ENCODE data around the gene BEND6. TPM values are rescaled to one million over a fixed set of nuclear protein-coding genes. Genes with fewer than 3 reads are reported as not detected.
"Not testable (repeated sequence)": the region's sequence is repeated elsewhere in the genome, so short reads cannot be mapped to it uniquely, and the experiment has no call there.

Gene BEND6
- total and polyA plus RNA-seq, 7 experiments from 2014 or later: 0.15 TPM; not detected in 6

DNA sequence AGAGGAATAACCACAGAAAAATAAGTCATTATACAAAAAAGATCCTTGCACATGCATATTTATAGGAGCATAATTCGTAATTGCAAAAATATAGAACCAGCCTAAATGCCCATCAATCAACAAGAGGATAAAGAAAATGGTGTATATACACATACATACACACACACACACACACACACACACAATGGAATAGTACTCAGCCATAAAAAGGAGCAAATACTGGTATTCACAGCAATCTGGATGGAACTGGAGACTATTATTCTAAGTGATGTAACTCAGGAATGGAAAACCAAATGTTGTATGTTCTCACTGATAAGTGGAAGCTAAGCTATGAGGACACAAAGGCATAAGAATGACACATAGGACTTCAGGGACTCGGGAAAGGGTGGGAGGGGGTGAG is 89.7 kb downstream of the BEND6 start:
- intact Hi-C loops (cut with micrococcal nuclease): loop anchor here in 1 of 2 donors (2.0 kb wide), 1 partner anchor 182 kb away; no protein-coding TSS in a partner anchor
- no peak overlapping the region for H3K4me3 Mint-ChIP-seq
- ATAC-seq: no peak

DNA sequence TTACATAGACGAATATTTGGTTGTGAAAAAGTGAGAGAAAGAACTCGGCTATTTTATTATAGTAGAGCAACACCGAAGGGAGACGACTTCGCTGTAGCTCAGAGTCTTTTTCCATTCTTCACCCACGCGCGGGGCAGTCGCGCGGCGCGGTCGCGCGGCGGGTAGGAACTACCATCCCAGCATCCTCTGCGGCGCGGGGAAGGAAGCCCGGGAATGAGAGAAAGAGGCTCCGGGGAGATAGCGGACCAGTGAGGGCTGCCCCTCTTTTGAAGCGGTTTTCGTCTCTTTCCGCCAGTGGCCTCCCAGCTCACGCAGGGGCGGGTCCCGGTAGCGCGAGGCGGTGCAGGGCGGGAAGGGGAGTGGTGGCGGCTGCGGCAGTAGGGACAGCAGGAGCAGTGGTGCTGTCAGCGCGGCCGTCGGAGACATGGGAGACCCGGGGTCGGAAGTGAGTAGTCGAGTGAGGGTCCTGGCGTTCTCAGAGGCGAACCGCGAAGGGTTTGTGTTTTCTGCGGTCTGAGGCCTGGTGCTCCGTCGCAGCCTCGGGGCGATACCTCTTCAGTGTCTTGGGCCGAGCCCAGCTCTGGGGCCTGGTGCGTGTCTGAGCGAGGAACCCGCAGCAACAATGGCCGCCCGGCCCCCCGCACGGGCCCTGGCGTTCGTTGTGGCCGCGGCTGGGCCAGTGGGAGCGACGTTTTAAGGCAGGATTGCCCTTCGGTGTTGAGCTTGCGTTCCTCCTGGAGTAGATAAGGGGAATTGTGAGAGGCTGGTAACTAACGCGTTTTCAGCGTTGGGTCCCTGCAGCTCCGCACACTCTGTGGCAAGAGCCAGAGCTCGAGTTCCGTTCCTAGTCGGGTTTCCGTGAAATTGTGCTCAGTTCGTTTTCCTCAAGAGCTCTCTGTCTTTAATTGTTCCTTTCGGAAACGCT is 91.7 kb downstream of the BEND6 start, which contains the start of gene KIAA1586:
TSS of gene KIAA1586 (plus strand) at position 362 of the 925 bp plus-strand sequence. CDS start at position 425, 63 bp downstream.
- H3K36me3 Mint-ChIP-seq: peaks cover 0 to 22% (median 4%) of the 10 kb centered on the region in 5 donors
- H3K9me3 ChIP-seq (ENCODE audit: control insufficient read depth in 2 of 3, low read length in 3 of 3); H3K4me1 ChIP-seq (ENCODE audit: control insufficient read depth in 2 of 2, insufficient read depth in 2 of 2, low read length in 2 of 2); H3K9me3 Mint-ChIP-seq; H3K27me3 ChIP-seq (ENCODE audit: control insufficient read depth in 2 of 2, insufficient read depth in 2 of 2, low read length in 2 of 2): not testable (repeated sequence)
- intact Hi-C loops (cut with micrococcal nuclease): loop anchor here (1.0 to 2.0 kb wide), 5 partner anchors 43 to 270 kb away; partner anchors contain the start of genes BAG2 (in 2 of the 2), PRIM2 (in 1 of the 2) and RAB23 (in 1 of the 2)
- ChIA-PET POLR2A (interaction anchor here (1.5 to 1.6 kb wide), 2 partner anchors 48 to 125 kb away, joined by 3 to 4 read pairs; partner anchors contain the start of gene BAG2), CTCF (interaction anchor here (1.0 kb wide), 1 partner anchor 280 kb away, joined by 3 read pairs; no protein-coding TSS in a partner anchor)
- H3K4me1 Mint-ChIP-seq: peaks cover 21 to 41% (median 32%) of the 10 kb centered on the region in 7 donors
- H3K27me3 Mint-ChIP-seq: peaks cover 0 to 41% (median 8%) of the 10 kb centered on the region in 5 donors
- peak; percentile 93 for ATAC-seq
- Histone ChIP-seq H3K36me3 (ENCODE audit: control insufficient read depth in 2 of 3, insufficient read depth in 3 of 3, low read length in 3 of 3) (peaks cover 0 to 10% (median 3%) of the 10 kb centered on the region in 3 experiments), H3K4me3 (ENCODE audit: low read length) (peak within 1 kb of the TSS; percentile 74), H3K27ac (ENCODE audit: low read depth, low read length) (peak within 1 kb of the TSS; percentile 49)
- H3K4me3 Mint-ChIP-seq: peak within 1 kb of the TSS; percentile 88 to 99 (median 97)
- H3K27ac Mint-ChIP-seq: peak within 1 kb of the TSS; percentile 88 to 94 (median 89)
- peak; percentile 45 to 85 (median 74) for DNase-seq

More for the DNA sequence above, 89.7 kb downstream of the BEND6 start:
- ChIA-PET POLR2A (interaction anchor here (1.1 to 1.5 kb wide), 2 partner anchors 15 to 51 kb away, joined by 3 to 4 read pairs; no protein-coding TSS in a partner anchor), CTCF (interaction anchor here (0.6 kb wide), 1 partner anchor 1080 kb away, joined by 4 read pairs; no protein-coding TSS in a partner anchor)
- Histone ChIP-seq H3K4me1 (ENCODE audit: control insufficient read depth in 2 of 2, insufficient read depth in 2 of 2, low read length in 2 of 2) (peaks cover 0 to 9% of the 10 kb centered on the region in 2 donors), H3K9me3 (ENCODE audit: control insufficient read depth in 2 of 3, low read length in 3 of 3) (no peaks in the 10 kb centered on the region), H3K4me3 (ENCODE audit: low read length) (no peak overlapping the region), H3K36me3 (ENCODE audit: control insufficient read depth in 2 of 3, insufficient read depth in 3 of 3, low read length in 3 of 3) (no peaks in the 10 kb centered on the region), H3K27me3 (ENCODE audit: control insufficient read depth in 2 of 2, insufficient read depth in 2 of 2, low read length in 2 of 2) (no peaks in the 10 kb centered on the region), H3K27ac (ENCODE audit: low read depth, low read length) (no peak overlapping the region)
- Mint-ChIP-seq H3K9me3 (peaks cover 0 to 1% (median 0%) of the 10 kb centered on the region in 11 donors), H3K4me1 (peaks cover 12 to 30% (median 21%) of the 10 kb centered on the region in 7 donors), H3K36me3 (peaks cover 0 to 15% (median 2%) of the 10 kb centered on the region in 5 donors), H3K27ac (no peak overlapping the region), H3K27me3 (peaks cover 4 to 50% (median 15%) of the 10 kb centered on the region in 5 donors)
- no peak for DNase-seq

DNA sequence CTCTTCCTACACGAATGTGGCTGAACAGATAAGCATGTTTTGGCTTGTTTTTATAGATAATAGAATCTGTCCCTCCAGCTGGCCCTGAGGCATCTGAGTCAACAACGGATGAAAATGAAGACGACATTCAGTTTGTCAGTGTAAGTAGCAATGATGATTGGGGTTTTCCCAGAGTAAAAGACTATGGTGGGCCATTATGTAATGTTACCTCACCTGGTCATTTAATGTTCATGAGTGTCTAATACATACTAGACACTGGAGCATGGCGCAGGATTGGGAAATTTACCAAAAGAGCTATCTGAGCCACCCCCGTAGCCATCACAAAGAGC is 92.3 kb downstream of the BEND6 start:
- H3K4me3 Mint-ChIP-seq: not testable (repeated sequence)

DNA sequence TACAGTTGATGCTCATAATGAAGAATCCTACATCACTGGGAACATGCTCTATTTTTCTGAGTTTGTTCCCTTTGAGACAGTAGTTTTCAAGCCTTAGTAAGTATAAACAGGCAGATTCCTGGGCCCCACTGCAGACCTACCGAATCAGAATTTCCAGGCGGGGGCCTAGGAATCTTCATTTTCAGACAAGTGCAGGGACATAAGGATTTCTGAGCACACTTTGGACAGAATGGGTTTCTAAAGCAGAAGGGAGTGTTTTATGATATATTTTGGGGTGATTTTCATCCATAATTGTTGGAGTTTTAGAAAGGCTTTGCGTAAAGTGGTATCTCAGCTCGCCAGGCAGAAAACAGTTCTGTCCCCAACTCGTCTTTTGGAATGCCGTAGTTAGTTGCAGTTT is 93.0 kb downstream of the BEND6 start:
- H3K9me3 ChIP-seq (ENCODE audit: control insufficient read depth in 2 of 3, low read length in 3 of 3); H3K27me3 ChIP-seq (ENCODE audit: control insufficient read depth in 2 of 2, insufficient read depth in 2 of 2, low read length in 2 of 2); H3K9me3 Mint-ChIP-seq; ATAC-seq; H3K4me3 ChIP-seq (ENCODE audit: low read length); CTCF ChIA-PET; H3K27ac ChIP-seq (ENCODE audit: low read depth, low read length); H3K4me1 ChIP-seq (ENCODE audit: control insufficient read depth in 2 of 2, insufficient read depth in 2 of 2, low read length in 2 of 2); POLR2A ChIA-PET; DNase-seq: not testable (repeated sequence)
- peaks cover 21 to 41% (median 32%) of the 10 kb centered on the region in 7 donors for H3K4me1 Mint-ChIP-seq
- H3K27me3 Mint-ChIP-seq: peaks cover 0 to 30% (median 0%) of the 10 kb centered on the region in 5 donors
- H3K36me3 ChIP-seq (ENCODE audit: control insufficient read depth in 2 of 3, insufficient read depth in 3 of 3, low read length in 3 of 3): peaks cover 0 to 17% (median 6%) of the 10 kb centered on the region in 3 experiments
- peak overlapping the region; percentile 46 to 84 (median 70) for H3K4me3 Mint-ChIP-seq
- intact Hi-C loops (cut with micrococcal nuclease): loop anchor here (2.0 kb wide), 3 partner anchors 19 to 269 kb away; partner anchors contain the start of genes PRIM2 (in 2 of the 2) and RAB23 (in 1 of the 2)
- H3K27ac Mint-ChIP-seq: peak overlapping the region; percentile 44 to 86 (median 68)
- H3K36me3 Mint-ChIP-seq: peaks cover 0 to 22% (median 6%) of the 10 kb centered on the region in 5 donors

More for the DNA sequence above, 92.3 kb downstream of the BEND6 start:
- H3K27ac Mint-ChIP-seq; H3K9me3 ChIP-seq (ENCODE audit: control insufficient read depth in 2 of 3, low read length in 3 of 3); CTCF ChIA-PET; DNase-seq; H3K27me3 ChIP-seq (ENCODE audit: control insufficient read depth in 2 of 2, insufficient read depth in 2 of 2, low read length in 2 of 2); H3K27ac ChIP-seq (ENCODE audit: low read depth, low read length); H3K9me3 Mint-ChIP-seq; H3K4me3 ChIP-seq (ENCODE audit: low read length); POLR2A ChIA-PET; H3K4me1 ChIP-seq (ENCODE audit: control insufficient read depth in 2 of 2, insufficient read depth in 2 of 2, low read length in 2 of 2): not testable (repeated sequence)
- H3K36me3 ChIP-seq (ENCODE audit: control insufficient read depth in 2 of 3, insufficient read depth in 3 of 3, low read length in 3 of 3): peaks cover 0 to 13% (median 3%) of the 10 kb centered on the region in 3 experiments
- peaks cover 0 to 35% (median 1%) of the 10 kb centered on the region in 5 donors for H3K27me3 Mint-ChIP-seq
- H3K4me1 Mint-ChIP-seq: peaks cover 21 to 41% (median 32%) of the 10 kb centered on the region in 7 donors
- peaks cover 0 to 22% (median 4%) of the 10 kb centered on the region in 5 donors for H3K36me3 Mint-ChIP-seq
- intact Hi-C loops (cut with micrococcal nuclease): loop anchor here in 1 of 2 donors (2.0 kb wide), 2 partner anchors 176 to 270 kb away; partner anchors contain the start of genes PRIM2 and RAB23
- peak; percentile 43 for ATAC-seq

DNA sequence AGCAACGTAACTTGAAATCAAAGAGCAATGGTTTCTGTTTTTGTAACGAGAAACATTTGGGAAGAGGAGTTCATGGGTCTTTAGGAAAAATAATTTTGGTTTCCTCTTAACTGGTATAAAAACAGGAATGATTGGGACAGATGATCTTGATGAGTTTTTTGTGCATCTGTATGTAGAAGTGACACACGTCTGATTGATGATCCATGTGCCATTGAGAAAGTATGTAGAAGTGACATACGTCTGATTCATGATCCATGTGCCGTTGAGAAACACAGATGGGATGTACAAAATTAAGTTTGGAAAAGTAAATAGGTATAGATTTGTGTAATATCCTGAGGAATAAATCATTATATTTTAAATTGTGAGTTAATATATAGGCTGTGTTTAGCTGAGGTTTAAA is 93.7 kb downstream of the BEND6 start:
- peaks cover 0 to 24% (median 0%) of the 10 kb centered on the region in 5 donors for H3K27me3 Mint-ChIP-seq
- ATAC-seq: no peak
- ChIA-PET CTCF (no interaction called here), POLR2A (no interaction called here)
- peaks cover 21 to 41% (median 32%) of the 10 kb centered on the region in 7 donors for H3K4me1 Mint-ChIP-seq
- Histone ChIP-seq H3K27ac (ENCODE audit: low read depth, low read length) (no peak overlapping the region), H3K4me3 (ENCODE audit: low read length) (no peak overlapping the region), H3K27me3 (ENCODE audit: control insufficient read depth in 2 of 2, insufficient read depth in 2 of 2, low read length in 2 of 2) (no peaks in the 10 kb centered on the region), H3K36me3 (ENCODE audit: control insufficient read depth in 2 of 3, insufficient read depth in 3 of 3, low read length in 3 of 3) (peaks cover 0 to 23% (median 8%) of the 10 kb centered on the region in 3 experiments), H3K9me3 (ENCODE audit: control insufficient read depth in 2 of 3, low read length in 3 of 3) (no peaks in the 10 kb centered on the region), H3K4me1 (ENCODE audit: control insufficient read depth in 2 of 2, insufficient read depth in 2 of 2, low read length in 2 of 2) (peaks cover 0 to 9% of the 10 kb centered on the region in 2 donors)
- peak overlapping the region in 6 of 9 donors; percentile 14 to 75 (median 58) for H3K27ac Mint-ChIP-seq
- intact Hi-C loops (cut with micrococcal nuclease): loop anchor here in 1 of 2 donors (2.0 kb wide), 2 partner anchors 18 to 268 kb away; partner anchors contain the start of gene PRIM2
- peaks cover 0 to 27% (median 13%) of the 10 kb centered on the region in 5 donors for H3K36me3 Mint-ChIP-seq
- no peak for DNase-seq
- H3K4me3 Mint-ChIP-seq: peak overlapping the region; percentile 46 to 84 (median 68)
- no peaks in the 10 kb centered on the region for H3K9me3 Mint-ChIP-seq

DNA sequence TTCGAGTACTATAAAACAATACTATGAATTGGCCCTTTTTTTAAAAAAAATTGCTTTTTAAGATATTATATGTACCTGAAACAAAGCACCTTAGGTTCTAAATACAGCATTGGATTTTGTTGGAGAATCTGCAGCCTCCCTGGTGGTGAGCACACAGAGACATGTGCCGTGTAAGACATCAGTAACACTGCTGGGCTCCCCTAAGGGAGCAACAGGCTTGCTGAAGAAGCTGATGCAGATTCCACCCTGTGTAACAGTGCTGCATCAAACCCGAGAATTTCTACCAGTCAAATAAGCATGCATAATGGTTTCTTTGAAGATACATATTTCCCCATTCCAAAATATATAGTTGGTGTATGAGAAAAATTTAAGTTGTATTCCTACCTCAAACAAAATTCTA is 108.9 kb downstream of the BEND6 start:
- no peaks in the 10 kb centered on the region for H3K9me3 Mint-ChIP-seq
- CTCF ChIA-PET: no interaction called here
- intact Hi-C loops (cut with micrococcal nuclease): no loop called here
- no peaks in the 10 kb centered on the region for H3K27me3 Mint-ChIP-seq
- DNase-seq (no peak), ATAC-seq (no peak)
- Histone ChIP-seq H3K27ac (ENCODE audit: low read depth, low read length) (no peak overlapping the region), H3K36me3 (ENCODE audit: control insufficient read depth in 2 of 3, insufficient read depth in 3 of 3, low read length in 3 of 3) (peaks cover 0 to 11% (median 0%) of the 10 kb centered on the region in 3 experiments), H3K4me1 (ENCODE audit: control insufficient read depth in 2 of 2, insufficient read depth in 2 of 2, low read length in 2 of 2) (no peaks in the 10 kb centered on the region), H3K27me3 (ENCODE audit: control insufficient read depth in 2 of 2, insufficient read depth in 2 of 2, low read length in 2 of 2) (no peaks in the 10 kb centered on the region), H3K4me3 (ENCODE audit: low read length) (no peak overlapping the region), H3K9me3 (ENCODE audit: control insufficient read depth in 2 of 3, low read length in 3 of 3) (no peaks in the 10 kb centered on the region)
- no peak overlapping the region for H3K27ac Mint-ChIP-seq
- POLR2A ChIA-PET: no interaction called here
- H3K36me3 Mint-ChIP-seq: peaks cover 0 to 43% (median 21%) of the 10 kb centered on the region in 5 donors
- H3K4me1 Mint-ChIP-seq: peaks cover 0 to 8% (median 0%) of the 10 kb centered on the region in 7 donors
- H3K4me3 Mint-ChIP-seq: no peak overlapping the region

Data from naive thymus-derived CD4-positive, alpha-beta T cell (primary cell).